ENCODE results near the gene RBP3. TPM values are rescaled to one million over a fixed set of nuclear protein-coding genes. Genes with fewer than 3 reads are reported as not detected.

Gene RBP3
- total and polyA plus RNA-seq, 2 donors (not counting 3 experiments of a cell fraction or from before 2014, with no cell fraction given): not detected

GRCh38 chr10:47315421-47315820 is 32.7 kb upstream of the RBP3 start:
- no peaks in the 10 kb centered on the region for H4K20me1 ChIP-seq (replicated peaks; ENCODE audit: control insufficient read depth, extremely low read depth, insufficient read depth, low read length)
- CTCF ChIA-PET: interaction anchor here (0.9 to 1.9 kb wide), 3 partner anchors 25 to 291 kb away, joined by 3 to 6 read pairs (median 3); no protein-coding TSS in a partner anchor
- no peak overlapping the region for H3K4me3 ChIP-seq (replicated peaks in 1 of 3; ENCODE audit: insufficient read depth in 1 of 3, low read depth in 1 of 3, low read length in 3 of 3)
- H3K9ac ChIP-seq (replicated peaks; ENCODE audit: extremely low read depth, insufficient read depth, low read length): no peak overlapping the region
- TF ChIP-seq JUN (IDR thresholded peaks at IDR 0.05; ENCODE audit: borderline replicate concordance, insufficient read depth, insufficient read length, low read depth) (no peak), GATA2 (IDR thresholded peaks at IDR 0.05; ENCODE audit: insufficient read depth, insufficient read length, low read depth, low read length) (no peak), POLR2A (IDR thresholded peaks at IDR 0.05; ENCODE audit: low read depth, low read length) (no peak), MAX (IDR thresholded peaks at IDR 0.05; ENCODE audit: insufficient read depth, insufficient read length) (no peak), POLR2AphosphoS5 (IDR thresholded peaks at IDR 0.05; ENCODE audit: insufficient read depth, low read depth, low read length) (no peak), MYC (IDR thresholded peaks at IDR 0.05; ENCODE audit: low read depth, low read length) (no peak), FOS (IDR thresholded peaks at IDR 0.05; ENCODE audit: borderline replicate concordance, insufficient read depth, low read length) (no peak), EZH2 (IDR thresholded peaks at IDR 0.05; ENCODE audit: borderline replicate concordance, low read depth, low read length, severe bottlenecking) (no peak), CTCF (IDR thresholded peaks at IDR 0.05; ENCODE audit: extremely low read depth in 1 of 2, insufficient read depth in 1 of 2, low read depth in 1 of 2, low read length in 2 of 2) (no peak)
- H3K79me2 ChIP-seq (ENCODE audit: control insufficient read depth, insufficient read depth, low read length): no peaks in the 10 kb centered on the region
- no peak overlapping the region for H3K4me2 ChIP-seq (ENCODE audit: insufficient read depth, low read length)
- no peaks in the 10 kb centered on the region for H3K9me1 ChIP-seq (replicated peaks; ENCODE audit: control insufficient read depth, extremely low read depth, insufficient read depth, low read length)
- dilution Hi-C loops (cut with MboI; ENCODE audit: extremely low pct_ligation_motif_present, low sequenced_read_pairs) (no loop called here), intact Hi-C loops (cut with micrococcal nuclease) (no loop called here)
- no peaks in the 10 kb centered on the region for H3K9me3 ChIP-seq (replicated peaks; ENCODE audit: control insufficient read depth, insufficient read depth, low read length)
- FAIRE-seq (no peak), DNase-seq (ENCODE audit: low read depth, low spot score) (no peak)
- H2AFZ ChIP-seq (ENCODE audit: low read depth, low read length): no peak overlapping the region
- BruUV-seq (replicated peaks): no TSS peak
- H3K27ac ChIP-seq (ENCODE audit: insufficient read depth, low read depth, low read length): no peak overlapping the region
- H3K4me1 ChIP-seq (ENCODE audit: control insufficient read depth, extremely low read depth, insufficient read depth, low read length): no peaks in the 10 kb centered on the region
- POLR2A ChIA-PET: no interaction called here
- H3K27me3 ChIP-seq (ENCODE audit: control insufficient read depth in 2 of 2, insufficient read depth in 2 of 2, low read length in 2 of 2): no peaks in the 10 kb centered on the region
- no peaks in the 10 kb centered on the region for H3K36me3 ChIP-seq (ENCODE audit: control insufficient read depth in 2 of 2, extremely low read depth in 1 of 2, insufficient read depth in 2 of 2, low read length in 2 of 2)

Data from endothelial cell of umbilical vein (primary cell).